ENCODE results near the gene SPRR3.
"Not testable (repeated sequence)": the region's sequence is repeated elsewhere in the genome, so short reads cannot be mapped to it uniquely, and the experiment has no call there.

The SPRR3 gene

GRCh38 chr1:152986578-152986977 is 15.0 kb upstream of the SPRR3 start:
- DNase-seq: no peak

DNA sequence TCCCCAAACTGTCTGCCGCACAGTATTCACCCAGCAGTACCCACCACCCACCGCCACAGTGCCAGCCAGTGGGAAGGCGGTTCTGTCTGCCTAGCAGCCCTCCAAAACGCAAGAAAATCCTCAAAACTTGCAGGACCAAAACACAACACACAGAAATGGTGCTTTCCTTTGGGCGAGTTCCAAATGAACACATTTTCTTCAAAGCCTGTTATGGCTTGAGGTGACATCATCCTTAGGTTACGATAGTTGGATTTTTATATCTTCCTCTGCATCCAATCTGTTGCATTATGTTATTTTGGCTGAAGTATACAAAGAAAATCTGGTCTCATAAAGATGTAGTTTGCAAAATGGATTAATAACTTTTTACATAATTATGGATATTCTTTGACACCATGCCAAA is 8.4 kb upstream of the SPRR3 start:
- no peak for DNase-seq

DNA sequence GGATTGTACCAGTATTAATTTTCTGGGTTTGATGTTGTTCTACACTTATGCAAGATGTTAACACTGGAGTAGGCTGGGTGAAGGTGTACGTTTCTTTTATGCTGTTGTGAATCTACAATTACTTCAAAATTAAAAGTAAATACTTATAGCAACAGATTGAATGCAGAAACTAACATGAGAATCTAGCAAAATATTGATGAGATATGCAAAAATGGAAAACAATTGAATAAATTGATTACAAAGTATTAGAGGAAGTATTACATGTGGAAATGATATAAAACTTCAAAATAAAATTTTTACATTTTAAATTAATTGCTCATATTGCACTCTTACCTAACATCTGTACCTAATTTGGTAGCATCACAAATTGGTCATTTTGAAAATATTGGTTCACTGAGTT is 5.7 kb upstream of the SPRR3 start:
- DNase-seq: no peak

DNA sequence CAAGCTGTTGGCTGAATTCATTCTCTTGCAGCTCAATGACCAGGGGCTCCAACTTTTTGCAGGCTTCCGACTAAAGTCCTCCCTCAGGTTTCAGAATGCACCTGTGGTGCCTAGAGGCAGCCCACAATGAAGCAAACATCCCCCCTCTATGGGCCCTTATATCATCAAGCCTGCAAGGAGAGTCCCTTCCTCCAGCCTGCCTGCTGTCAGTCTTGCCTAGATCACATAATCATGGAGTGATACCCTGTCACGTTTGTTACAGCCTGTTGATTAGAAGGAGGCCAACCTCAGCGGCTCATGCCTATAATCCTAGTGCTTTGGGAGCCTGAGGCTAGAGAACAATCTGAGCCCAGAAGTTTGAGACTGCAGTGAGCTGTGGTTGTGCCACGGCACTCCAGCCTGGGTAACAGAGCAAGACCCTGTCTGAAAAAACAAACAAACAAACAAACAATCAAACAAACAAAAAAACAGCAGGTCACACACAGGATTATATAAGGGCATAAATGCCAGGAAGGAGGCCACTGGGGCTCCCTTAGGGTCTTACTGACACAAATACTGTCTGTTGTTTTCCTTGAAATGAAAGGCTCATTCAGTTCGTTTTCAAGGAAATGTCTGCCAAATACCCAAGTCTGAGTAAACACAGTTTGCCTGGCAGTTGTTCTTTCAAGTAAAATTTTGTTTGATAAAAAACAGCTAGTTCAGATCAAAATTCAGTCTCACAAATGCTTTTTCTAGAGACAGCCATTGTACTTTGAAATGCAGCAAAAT is 4.7 kb upstream of the SPRR3 start:
- DNase-seq: no peak

GRCh38 chr1:152997901-152998300 is 3.6 kb upstream of the SPRR3 start:
- DNase-seq: no peak

GRCh38 chr1:152998476-152998875 is 3.1 kb upstream of the SPRR3 start:
- no peak for DNase-seq

DNA sequence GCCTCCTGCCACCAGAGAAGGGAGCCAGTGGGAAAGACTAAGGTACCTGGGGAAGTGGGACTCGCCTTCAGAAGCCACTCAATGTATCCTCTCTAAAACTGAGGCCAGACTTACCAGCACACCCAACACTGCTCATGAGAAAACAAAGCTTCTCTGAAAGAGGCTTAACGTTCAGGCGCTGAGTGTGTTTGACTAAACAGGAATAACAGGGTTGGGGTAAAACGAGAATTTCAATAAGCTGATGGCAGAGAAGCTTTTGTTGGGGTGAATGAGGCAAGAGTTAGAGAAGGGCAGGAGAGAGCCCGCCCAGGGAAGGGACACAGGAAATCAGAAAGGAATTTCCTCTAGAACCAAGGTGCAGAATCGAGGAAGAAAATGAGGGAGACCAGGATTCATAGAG is 1.7 kb upstream of the SPRR3 start:
- DNase-seq: no peak

DNA sequence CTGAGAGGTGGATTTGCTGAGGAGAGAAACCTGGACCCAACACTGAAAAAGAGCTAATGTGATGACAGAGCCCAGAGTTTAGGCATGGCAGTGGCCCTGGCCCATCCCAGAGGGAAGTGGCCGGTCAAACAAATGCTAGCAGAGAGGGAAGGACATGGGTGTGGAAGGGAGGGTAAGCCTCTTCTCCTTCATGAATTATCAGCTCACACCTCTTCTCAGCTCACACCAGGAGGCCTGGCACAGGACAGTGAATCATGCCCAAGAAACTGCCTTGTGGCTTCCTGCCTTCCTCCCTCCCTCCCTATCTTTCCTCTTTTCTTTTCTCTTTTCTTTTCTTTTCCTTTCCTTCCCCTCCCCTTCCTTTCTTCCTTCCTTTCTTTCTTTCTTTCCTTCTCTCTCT is 1.3 kb upstream of the SPRR3 start:
- DNase-seq: no peak

DNA sequence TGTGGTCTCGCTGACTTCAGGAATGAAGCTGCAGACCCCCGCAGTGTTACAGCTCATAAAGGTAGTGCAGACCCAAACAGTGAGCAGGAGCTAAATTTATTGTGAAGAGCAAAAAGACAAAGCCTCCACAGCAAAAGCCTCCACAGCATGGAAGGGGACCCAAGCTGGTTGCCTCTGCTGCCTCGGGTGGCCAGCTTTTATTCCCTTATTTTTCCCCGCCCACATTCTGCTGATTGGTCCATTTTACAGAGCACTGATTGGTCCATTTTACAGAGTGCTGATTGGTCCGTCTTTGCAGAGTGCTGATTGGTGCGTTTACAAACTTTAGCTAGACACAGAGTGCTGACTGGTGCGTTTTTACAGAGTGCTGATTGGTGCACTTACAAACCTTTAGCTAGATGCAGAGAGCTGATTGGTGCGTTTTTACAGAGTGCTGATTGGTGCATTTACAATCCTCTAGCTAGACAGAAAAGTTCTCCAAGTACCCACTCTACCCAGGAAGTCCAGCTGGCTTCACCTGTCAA is 9.7 kb downstream of the SPRR3 start:
- DNase-seq: not testable (repeated sequence)

GRCh38 chr1:153021829-153022228 is 20.3 kb downstream of the SPRR3 start:
- not testable (repeated sequence) for DNase-seq

GRCh38 chr1:153022340-153022739 is 20.8 kb downstream of the SPRR3 start:
- DNase-seq: not testable (repeated sequence)

DNA sequence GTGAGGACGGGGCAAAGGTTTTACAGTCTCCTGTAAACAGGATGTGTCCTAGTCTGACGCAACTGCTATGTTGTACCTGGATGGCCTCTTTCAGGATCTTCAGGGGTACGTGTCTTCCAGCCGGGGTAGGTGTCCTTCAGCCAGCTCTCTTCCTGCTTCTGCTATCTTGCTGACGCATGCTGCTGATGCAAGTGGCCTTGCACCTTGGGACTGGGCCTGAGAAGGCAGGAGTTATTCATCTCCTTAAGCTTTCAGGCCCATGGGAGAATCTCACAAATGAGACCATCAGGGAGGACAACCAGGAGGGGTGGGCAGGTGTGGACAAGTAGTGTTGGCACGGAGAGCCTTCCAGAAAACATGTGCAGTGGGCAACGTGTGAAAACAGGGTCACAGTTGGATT is 21.6 kb downstream of the SPRR3 start:
- DNase-seq: no peak

- no peak for DNase-seq
Measured at GRCh38 chr1:153024413-153024812, 22.9 kb downstream of the SPRR3 start.

DNA sequence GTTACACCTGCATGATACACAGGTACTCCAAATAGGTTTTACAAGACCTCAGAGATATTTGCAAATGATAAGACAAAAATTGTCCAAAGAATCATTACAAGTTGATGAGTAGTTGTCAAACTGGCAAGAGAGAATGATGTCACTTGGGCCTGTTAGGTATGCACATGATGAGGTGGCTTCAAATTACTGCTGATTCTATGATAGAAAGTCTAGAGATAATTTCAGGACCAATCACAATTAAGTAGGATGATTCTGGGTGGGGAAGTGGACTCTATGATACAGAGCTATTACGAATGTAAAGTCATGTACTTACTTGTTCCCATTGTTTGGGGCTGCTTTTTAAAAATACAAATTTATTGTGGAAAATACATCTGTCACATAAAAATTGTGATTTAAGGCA is 24.2 kb downstream of the SPRR3 start:
- DNase-seq: no peak

DNA sequence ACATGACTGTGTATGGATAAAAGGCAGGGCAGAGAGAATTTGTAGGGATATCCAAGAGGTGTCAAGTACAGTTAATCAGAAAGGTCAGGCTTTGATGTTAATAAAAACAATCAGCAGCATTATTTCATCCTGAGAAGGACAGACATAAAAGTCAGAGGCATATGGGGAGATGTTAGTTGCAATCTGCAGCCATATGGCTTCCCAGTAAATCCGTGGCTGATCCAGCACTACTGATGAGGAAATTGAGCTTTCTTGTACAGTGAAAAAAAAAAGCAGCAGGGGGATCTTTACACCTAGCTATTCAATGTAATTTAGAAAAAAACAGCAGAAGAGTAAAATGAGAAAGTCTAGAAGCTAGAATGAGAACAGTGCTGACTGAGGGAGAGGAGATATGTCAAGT is 27.2 kb downstream of the SPRR3 start:
- DNase-seq: no peak

DNA sequence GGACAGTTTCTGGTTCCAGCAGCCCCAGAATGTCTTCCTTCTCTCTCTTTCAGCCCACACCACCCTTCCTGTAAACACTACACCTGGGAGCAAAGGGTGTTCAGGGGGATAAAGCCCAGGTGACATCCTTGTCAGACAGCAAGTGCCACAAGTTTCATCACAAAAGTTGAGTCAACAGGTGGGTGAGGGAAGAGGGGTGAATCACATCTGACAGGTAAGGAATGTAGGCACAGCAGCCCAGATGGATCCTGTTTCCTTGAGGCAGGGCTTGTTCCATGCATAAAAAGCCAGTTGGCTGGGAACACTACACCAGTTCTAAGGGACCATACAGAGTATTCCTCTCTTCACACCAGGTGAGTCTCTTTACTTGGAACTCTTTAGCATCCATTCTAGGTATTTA is 29.3 kb downstream of the SPRR3 start, which contains the start of gene SPRR1B:
Gene SPRR1B, plus strand, starts transcription at position 309 of the 400 bp plus-strand sequence. CDS start 1,143 bp downstream, outside the sequence.
- no peak for DNase-seq

DNA sequence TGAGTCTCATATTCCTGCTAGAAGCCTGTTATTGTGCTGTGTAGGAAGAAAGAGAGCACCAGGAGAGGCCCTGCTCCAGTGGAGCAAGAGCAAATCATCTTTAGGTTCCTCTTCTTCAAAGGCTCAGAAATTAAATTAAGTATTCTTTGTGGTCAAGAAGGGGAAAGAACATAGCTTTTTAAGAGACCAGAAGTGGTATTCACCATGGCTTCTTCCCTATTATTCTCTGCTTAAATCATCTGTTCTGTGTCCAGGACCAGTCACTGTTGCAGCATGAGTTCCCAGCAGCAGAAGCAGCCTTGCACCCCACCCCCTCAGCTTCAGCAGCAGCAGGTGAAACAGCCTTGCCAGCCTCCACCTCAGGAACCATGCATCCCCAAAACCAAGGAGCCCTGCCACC is 30.5 kb downstream of the SPRR3 start:
- no peak for DNase-seq

GRCh38 chr1:153032677-153033308 is 31.2 kb downstream of the SPRR3 start:
- no peak for DNase-seq

- no peak for DNase-seq
Measured at GRCh38 chr1:153035211-153035610, 33.7 kb downstream of the SPRR3 start.

DNA sequence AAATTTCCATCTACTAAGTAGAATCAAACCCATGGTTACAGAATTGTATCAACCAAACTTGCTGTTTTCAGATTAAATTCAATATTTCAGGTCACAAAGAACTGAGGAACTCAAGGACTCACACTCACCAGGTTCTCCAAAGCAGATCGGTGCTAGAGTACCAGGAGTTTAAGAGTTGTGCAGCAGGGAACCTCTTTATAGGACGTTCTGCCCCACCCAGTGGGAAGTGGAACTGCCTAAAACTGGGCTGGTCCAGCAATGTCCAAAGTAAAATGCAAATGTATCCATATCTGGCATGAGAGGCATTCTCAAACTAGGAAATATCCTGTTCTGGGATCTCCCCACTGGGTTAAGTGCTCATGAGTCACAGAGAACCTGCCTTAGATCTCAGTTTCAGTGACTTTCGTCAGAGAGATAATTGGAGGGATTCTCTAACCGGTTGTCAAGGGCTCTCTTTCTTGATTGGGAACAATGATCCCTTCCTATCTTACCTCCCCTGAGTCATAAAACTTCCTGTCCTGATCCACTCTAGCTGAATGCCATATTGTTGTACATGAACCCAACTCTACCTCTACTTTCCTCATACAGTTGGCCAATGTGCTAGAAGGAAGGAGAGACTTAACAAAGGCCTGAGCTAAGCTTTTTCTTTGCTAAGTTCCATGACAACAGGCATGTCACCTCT is 39.5 kb downstream of the SPRR3 start, which contains the start of gene SPRR2D:
Gene SPRR2D, minus strand, starts transcription at position 171 of the 682 bp plus-strand sequence. CDS start 774 bp downstream, outside the sequence.
- no peak for DNase-seq

DNA sequence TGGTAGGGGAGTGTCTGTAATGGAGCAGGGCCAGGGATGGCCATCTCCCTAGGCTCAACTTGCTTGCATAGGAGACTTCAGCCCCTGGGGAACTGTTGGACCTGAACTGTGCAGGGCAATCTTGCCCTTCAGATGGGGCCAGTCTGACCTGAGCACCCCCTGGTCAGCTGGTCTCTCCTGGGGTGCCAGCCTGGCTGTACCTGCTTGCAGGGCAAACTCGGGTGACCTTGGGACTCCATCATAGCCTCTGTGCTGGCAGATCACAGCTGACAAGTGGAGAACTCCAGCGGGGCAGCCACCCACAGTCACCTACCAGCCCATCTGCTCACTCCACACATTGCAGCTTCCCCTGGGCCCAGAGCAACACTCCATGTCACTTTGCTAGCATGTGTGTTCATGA is 47.7 kb downstream of the SPRR3 start:
- no peak for DNase-seq
